A204.1 (cell line): ENCODE data around the gene C1QTNF7.

ENCODE experiments used
- FAIRE-seq: peaks from 2 replicates; lab custom pipeline; 2012; peaks lifted over from hg19 to GRCh38; lab: Jason Lieb, UNC

The C1QTNF7 gene

DNA sequence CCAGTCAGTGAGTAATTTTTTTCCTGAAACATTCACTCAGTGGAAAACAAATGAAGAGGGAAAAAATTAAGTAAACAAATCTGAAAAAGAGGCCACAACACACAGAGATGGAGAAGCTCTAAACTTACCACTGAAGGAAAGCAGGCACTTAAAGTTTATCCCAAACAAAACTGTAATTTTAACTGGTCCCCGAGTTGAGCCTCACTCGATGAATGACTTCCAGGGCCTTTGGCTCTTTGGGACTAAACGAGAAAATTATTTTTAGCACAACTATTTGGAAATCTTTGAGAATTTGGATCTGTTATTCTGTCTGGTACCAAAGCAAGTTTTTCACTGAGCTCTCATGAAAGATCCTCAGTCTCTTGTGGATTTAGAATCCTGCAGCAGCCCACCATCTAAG lies at the start of gene C1QTNF7:
Gene C1QTNF7, plus strand, starts transcription at position 333 of the 400 bp plus-strand sequence. CDS start 7,711 bp downstream, outside the sequence.
- no peak for FAIRE-seq

GRCh38 chr4:15378062-15378461 lies 49.8 kb upstream of the C1QTNF7 start:
- no peak for FAIRE-seq

- FAIRE-seq = no peak
Observed at GRCh38 chr4:15378493-15378892, 49.3 kb upstream of the C1QTNF7 start.

- no peak for FAIRE-seq
Observed at GRCh38 chr4:15381806-15382338, 46.0 kb upstream of the C1QTNF7 start.

DNA sequence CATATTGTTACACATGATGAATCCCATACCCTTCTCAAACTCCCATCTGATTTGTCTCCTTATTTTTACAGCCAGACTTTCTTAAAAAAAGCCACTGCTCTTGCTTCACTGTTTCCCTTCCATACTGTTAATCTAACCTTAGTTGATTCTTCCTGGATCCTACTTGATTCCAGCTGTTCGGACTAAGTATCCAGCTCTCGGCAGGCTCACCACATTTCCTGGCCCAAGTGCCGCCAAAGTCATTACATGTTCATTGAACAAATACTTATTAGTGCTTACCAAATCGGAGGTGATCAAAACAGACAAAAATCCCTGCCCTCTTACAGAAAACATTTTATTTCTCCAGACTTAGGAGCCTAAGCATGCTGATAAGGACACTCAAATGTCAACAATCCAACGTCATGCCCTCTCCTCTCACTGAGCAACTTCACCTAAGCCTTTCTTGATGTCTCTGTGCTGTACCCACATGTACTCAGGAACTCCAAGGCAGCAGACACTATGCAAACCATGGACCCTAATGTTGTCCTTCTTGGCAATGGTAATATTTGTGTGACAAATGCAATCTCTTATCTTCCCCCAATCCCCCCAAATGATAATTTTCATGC lies 45.1 kb upstream of the C1QTNF7 start:
- no peak for FAIRE-seq

DNA sequence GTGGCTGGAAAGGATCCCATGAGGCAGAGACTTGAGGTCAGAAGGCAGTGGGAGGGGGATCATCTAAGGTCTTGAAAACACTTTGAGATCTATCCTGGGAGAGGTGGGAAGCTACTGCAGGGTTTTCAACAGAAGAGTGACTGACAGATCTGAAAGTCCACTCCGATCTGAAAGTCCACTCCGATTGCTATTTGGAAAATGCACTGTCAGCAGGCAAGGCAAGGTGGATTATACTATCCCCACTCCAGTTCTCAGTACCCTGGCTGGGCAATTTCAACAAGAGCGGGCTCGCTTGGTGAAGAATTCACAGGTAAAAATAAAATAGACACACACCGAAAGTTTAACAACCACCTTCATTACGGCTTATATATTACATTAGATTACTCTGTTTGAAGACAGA lies 42.3 kb upstream of the C1QTNF7 start:
- no peak for FAIRE-seq

DNA sequence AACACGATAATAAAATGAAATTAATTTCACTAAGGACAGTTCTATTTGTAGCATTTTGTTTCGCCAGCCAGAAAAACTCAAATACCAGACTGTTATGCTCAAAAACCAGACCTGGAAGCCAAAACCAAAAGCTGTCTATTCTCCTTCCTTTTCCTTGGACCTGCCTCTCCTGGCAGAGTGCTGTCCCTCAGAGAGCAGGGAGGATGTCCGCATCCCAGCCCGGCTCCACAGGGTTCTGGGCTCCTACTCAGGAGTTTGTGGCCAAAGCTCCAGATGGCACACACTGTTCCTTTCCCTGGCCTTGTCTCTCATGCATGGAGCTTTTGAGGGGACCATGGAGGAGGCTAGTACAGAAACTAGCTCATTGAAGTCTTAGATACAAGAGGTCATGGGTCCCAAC lies 41.9 kb upstream of the C1QTNF7 start:
- no peak for FAIRE-seq

- FAIRE-seq = no peak
Observed at GRCh38 chr4:15390494-15390893, 37.3 kb upstream of the C1QTNF7 start.

DNA sequence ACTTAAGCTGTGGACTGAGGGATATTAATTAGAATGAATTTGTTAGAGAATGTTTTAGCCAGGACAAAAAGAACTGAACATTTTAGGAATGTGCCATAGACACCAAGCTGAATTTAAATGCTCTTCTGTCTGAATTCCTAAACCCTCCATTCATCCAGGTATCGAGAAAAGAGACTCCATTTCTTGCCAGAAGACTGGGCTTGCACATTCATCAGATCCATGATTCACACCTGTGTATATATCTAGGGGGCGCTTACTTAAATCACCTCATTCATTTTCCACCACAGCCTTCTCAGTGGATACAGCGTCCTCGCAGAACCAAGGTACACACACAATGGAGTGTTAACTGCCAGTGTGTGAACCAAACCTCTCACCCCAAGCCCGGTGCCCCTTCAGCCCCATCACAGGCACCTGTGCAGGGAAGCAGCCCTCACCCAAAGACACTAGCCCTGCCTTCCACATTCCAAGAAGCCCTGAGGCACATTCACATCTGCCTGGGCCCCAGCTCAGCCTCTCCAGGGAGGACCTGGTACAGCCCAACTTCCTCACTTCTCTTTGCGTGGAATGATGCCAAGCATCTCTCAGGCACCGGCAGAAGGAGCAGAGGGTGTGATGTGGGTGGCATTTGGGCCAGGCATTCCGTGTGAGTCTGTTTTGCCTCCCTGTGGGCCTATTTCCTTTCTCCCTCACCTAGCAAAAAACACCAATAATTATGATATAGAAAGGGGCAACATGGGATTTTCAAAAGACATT lies 35.6 kb upstream of the C1QTNF7 start:
- no peak for FAIRE-seq

GRCh38 chr4:15395311-15395710 lies 32.5 kb upstream of the C1QTNF7 start:
- FAIRE-seq = no peak

DNA sequence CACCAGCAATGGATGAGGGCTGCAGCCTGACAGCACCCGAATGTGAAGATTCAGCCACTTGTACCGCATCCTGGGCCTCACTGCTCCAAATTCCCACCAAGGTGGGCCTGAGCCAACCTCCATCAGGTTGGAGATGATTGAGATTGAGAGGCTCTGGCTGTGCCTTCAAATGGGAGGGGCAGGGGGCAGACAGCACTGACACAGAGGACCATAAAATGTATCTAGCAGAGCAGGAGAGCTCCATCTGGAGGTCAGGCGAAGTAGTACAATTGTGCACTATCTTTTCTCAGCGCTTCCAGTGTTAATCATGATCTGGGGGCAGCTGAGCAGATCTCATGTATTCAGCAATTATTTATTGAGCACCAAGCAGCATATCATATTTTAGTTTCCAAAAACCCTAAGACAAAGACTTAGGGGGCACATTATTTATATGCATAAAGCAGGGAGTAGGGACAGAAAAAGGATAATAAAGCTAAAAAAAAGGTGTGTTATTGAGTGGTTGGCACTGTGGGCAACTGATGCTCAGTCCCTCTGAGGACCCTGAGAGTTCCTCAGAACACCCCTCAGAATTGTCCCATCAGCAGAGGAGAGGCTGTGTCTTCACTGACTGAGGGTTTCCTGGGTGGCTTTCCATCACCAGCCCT lies 31.6 kb upstream of the C1QTNF7 start:
- no peak for FAIRE-seq

GRCh38 chr4:15398001-15398400 lies 29.8 kb upstream of the C1QTNF7 start:
- FAIRE-seq = no peak

- no peak for FAIRE-seq
Observed at GRCh38 chr4:15398732-15399131, 29.1 kb upstream of the C1QTNF7 start.

GRCh38 chr4:15400226-15400625 lies 27.6 kb upstream of the C1QTNF7 start:
- no peak for FAIRE-seq

- no peak for FAIRE-seq
Observed at GRCh38 chr4:15400981-15401671, 26.7 kb upstream of the C1QTNF7 start.

- no peak for FAIRE-seq
Observed at GRCh38 chr4:15402146-15402545, 25.7 kb upstream of the C1QTNF7 start.

DNA sequence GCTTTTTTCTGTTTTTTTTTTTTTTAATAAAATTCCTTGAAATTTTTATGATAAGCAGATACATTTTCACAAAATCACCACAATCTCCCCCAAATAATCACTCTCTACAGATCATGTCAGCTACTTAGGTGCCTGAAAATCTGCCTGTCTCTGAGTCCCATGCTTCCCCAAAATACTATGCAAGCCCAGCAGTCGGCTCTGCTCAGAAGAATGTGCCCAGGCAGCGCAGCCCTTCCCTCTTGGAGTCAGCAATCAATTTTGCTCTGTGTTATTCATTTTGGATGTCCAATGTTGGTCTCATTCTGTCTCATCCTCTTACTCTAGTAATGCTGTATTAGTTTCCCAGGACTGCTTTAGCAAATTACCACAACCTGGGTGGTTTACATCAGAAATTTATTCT lies 24.9 kb upstream of the C1QTNF7 start:
- FAIRE-seq = no peak

- FAIRE-seq = no peak
Observed at GRCh38 chr4:15405018-15405417, 22.8 kb upstream of the C1QTNF7 start.

DNA sequence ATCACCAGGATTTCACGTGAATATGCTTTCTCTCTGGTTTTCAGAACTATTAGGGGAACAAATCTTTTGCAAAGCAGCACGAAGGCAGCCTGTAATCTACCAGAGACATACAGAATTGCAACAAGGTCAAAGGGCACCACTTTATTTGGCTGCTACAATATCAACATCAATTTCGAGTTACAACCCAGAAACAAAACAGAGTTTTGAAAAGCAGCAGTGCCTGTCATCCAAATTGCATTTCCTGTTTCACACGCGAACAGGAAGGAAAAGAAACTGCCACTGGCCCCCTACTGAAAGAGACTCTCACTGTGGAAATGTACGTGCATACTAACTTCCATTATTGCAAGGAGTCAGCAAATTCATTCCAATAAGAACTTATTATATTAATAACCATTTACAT lies 17.1 kb upstream of the C1QTNF7 start:
- FAIRE-seq = no peak

DNA sequence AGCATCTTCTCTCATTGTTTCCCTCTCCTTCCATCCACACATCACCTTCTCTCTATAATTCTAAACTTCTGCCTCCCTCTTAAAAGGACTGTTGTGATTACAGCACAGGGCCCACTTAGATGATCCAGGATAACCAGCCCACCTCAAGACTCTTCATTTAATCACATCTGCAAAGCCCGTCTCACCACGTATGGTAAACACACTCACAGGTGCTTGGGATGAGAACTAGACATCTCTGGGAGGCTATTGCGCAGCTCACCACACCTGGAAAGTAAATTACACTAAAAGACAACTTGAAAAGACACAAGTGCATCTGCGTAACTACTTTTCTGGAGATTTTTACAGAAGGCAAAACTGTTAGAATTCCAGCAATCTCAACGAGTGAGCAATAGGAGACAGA lies 15.4 kb upstream of the C1QTNF7 start:
- FAIRE-seq = no peak

DNA sequence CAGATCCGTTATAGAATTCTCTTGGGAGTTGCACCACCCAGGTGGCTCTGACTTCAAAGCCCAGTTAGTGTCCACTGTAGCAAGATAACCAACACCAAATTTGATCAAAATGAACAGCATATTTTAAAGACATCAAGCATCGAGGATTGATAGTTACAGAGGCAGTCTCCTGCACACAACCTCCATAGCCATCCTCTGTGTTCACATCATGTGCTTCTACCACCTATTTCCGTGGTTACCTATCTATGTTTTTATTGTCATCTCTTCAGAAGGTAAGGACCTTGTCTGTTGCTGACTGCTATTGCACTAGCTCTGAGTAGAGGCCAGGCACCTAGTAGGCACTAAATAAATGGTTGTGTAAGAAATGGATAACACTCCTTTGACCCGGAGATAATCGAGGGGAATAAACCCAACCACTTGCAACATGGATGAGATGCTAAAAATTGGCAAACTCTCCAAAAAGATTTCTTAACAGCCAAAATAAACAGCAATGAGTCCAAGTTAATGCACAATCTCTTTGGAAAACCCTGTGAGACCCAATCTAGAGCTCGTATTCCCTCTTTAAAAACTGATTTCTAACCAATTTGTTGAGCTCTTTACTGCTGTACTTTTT lies 14.7 kb upstream of the C1QTNF7 start:
- FAIRE-seq = no peak

GRCh38 chr4:15413623-15414019 lies 14.2 kb upstream of the C1QTNF7 start:
- FAIRE-seq = no peak
